Activated naive CD8-positive, alpha-beta T cell treated with anti-CD3 and anti-CD28 coated beads, Interleukin-2, amount 50 U/mL, for 24 hours (primary cell): ENCODE measurements around the gene TFB1M.

Experiments used
- ATAC-seq: fragments of 150-1000 bp; cut with Tn5 transposase; one replicate; pipeline ENCODE4 v1.10.0; 2021
- DNase-seq: peaks from one replicate; pipeline ENCODE4 v3.0.0; 2021
- H3K27ac Mint-ChIP-seq: one replicate; pipeline ENCODE4 v1.8.0; 2021; ENCODE audit warnings: mild to moderate bottlenecking, mixed read lengths
- H3K27me3 Mint-ChIP-seq: one replicate; pipeline ENCODE4 v1.8.0; 2021; ENCODE audit warnings: mixed read lengths
- H3K36me3 Mint-ChIP-seq: one replicate; pipeline ENCODE4 v1.8.0; 2021; ENCODE audit warnings: low read depth, mixed read lengths
- H3K4me1 Mint-ChIP-seq: one replicate; pipeline ENCODE4 v1.8.0; 2021; ENCODE audit warnings: mixed read lengths
- H3K4me3 Mint-ChIP-seq: one replicate; pipeline ENCODE4 v1.8.0; 2021; ENCODE audit warnings: mild to moderate bottlenecking, moderate library complexity, mixed read lengths
- H3K9me3 Mint-ChIP-seq: one replicate; pipeline ENCODE4 v1.8.0; 2021; ENCODE audit warnings: mixed read lengths

Gene TFB1M

DNA sequence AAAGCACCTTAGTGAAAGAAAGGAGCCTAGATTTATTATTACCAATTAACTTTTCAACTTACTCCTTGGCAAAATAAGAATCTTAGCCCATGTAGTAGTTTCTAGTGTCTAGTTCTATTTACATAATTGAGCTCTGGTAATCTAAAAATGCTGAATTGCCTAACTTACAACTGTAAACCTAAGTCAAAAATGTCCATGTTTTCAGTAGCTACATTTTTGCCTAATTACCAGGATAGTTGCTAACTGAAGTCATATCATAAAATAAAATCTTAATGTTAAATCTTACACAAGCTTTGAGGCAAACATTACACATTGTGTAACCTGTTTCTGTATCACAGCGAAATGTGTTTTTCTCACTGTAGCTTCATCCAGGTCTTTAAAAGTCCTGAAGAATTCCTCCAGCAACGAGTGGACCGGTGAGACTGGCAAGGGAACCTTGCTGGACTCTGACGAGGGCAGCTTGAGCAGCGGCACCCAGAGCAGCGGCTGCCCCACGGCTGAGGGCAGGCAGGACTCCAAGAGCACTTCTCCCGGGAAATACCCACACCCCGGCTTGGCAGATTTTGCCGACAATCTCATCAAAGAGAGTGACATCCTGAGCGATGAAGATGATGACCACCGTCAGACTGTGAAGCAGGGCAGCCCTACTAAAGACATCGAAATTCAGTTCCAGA, 58.0 kb downstream of the TFB1M start:
- H3K4me3 Mint-ChIP-seq, result no peak overlapping the region
- DNase-seq (no peak), ATAC-seq (no peak)
- H3K27me3 Mint-ChIP-seq, result no peaks in the 10 kb centered on the region
- H3K4me1 Mint-ChIP-seq, result peaks cover 7% of the 10 kb centered on the region
- peaks cover 35% of the 10 kb centered on the region for H3K36me3 Mint-ChIP-seq
- no peaks in the 10 kb centered on the region for H3K9me3 Mint-ChIP-seq
- H3K27ac Mint-ChIP-seq, result no peak overlapping the region

DNA sequence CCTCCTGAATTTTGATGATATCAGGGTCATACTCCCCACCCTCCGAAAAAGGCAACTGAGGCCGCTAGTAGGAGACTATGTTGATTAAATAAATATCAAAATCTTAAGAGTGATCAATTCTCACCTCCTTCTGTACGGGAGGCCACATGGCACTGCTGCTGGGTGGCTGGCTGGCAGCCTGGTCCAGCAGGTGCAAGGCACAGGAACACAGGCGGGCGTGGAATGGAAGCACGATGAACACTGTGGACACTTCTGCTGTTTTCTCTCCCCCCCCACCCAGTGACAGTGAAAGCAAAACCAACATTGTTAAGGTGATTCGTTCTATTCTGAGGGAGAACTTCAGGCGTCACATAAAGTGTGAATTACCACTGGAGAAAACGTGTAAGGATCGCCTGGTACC, 60.1 kb downstream of the TFB1M start:
- Mint-ChIP-seq H3K36me3 (peaks cover 33% of the 10 kb centered on the region), H3K27me3 (no peaks in the 10 kb centered on the region), H3K4me3 (no peak overlapping the region), H3K4me1 (no peaks in the 10 kb centered on the region), H3K9me3 (no peaks in the 10 kb centered on the region), H3K27ac (no peak overlapping the region)
- ATAC-seq, result no peak
- DNase-seq, result no peak

DNA sequence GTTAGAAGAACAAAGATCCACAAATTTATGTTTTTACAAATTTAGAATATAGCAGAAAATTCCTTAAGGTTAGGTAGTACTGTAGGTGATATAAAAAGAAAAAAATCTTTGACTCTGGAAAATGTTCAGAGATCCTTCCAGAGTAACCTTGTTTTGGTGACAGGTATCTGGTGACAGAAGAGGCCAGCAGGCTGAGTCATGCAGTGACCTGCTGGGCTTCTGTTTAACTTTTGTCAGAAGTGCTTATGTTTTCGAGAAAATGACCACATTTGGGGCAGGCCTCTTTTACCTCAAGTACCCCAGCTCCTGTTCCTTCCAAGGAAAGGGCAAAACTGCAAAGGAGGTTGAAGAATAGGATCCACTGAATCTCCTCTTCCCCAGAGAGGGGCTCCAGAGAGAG, 60.9 kb downstream of the TFB1M start:
- Mint-ChIP-seq H3K4me1 (no peaks in the 10 kb centered on the region), H3K27me3 (no peaks in the 10 kb centered on the region), H3K36me3 (peaks cover 36% of the 10 kb centered on the region), H3K4me3 (no peak overlapping the region), H3K9me3 (no peaks in the 10 kb centered on the region), H3K27ac (peak overlapping the region; percentile 36)
- DNase-seq (no peak), ATAC-seq (no peak)

GRCh38 chr6:155252581-155252980, 61.7 kb downstream of the TFB1M start:
- Mint-ChIP-seq H3K9me3 (no peaks in the 10 kb centered on the region), H3K27ac (no peak overlapping the region), H3K4me3 (no peak overlapping the region), H3K27me3 (no peaks in the 10 kb centered on the region), H3K36me3 (peaks cover 35% of the 10 kb centered on the region), H3K4me1 (no peaks in the 10 kb centered on the region)
- DNase-seq (no peak), ATAC-seq (no peak)

DNA sequence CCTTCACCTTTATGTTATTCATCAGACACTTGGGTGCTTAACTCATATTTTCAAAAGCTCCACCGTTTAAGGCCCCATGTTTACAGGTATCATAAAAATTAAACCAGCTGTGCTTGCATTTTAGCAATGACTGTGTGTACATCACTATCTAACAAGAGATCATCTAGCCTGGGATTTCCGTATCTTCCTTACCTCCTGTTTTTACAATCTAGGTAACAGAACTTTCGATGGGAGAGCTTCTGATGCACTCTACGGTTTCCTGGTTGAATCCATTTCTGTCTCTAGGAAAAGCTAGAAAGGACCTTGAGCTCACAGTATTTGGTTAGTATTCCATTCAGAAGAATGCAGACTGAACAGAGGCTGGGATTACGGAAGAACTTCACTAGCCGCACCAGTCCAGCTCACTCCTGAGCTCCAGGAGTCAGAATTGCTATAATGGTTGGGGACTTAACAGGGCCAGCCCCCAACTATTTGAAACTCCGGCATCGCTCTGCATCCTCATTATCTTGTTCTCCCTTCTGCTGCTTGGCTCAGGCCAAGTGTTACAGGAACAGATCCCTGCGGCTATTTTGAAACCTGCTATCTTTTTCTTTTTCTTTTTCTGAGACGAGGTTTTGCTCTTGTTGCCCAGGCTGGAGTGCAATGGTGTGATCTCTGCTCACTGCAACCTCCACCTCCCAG, 63.4 kb downstream of the TFB1M start:
- Mint-ChIP-seq H3K27me3 (no peaks in the 10 kb centered on the region), H3K36me3 (peaks cover 35% of the 10 kb centered on the region), H3K4me1 (no peaks in the 10 kb centered on the region), H3K4me3 (no peak overlapping the region), H3K27ac (no peak overlapping the region), H3K9me3 (no peaks in the 10 kb centered on the region)
- ATAC-seq (no peak), DNase-seq (no peak)

- ATAC-seq (peak; percentile 22), DNase-seq (peak; percentile 17)
- Mint-ChIP-seq H3K36me3 (peaks cover 23% of the 10 kb centered on the region), H3K4me3 (no peak overlapping the region), H3K4me1 (no peaks in the 10 kb centered on the region), H3K27ac (no peak overlapping the region), H3K9me3 (no peaks in the 10 kb centered on the region), H3K27me3 (no peaks in the 10 kb centered on the region)
These were observed 66.0 kb downstream of the TFB1M start for GRCh38 chr6:155248008-155249001.

- Mint-ChIP-seq H3K4me1 (no peaks in the 10 kb centered on the region), H3K27me3 (no peaks in the 10 kb centered on the region), H3K9me3 (no peaks in the 10 kb centered on the region), H3K4me3 (no peak overlapping the region), H3K27ac (no peak overlapping the region), H3K36me3 (peaks cover 17% of the 10 kb centered on the region)
- no peak for DNase-seq
- ATAC-seq, result no peak
These were observed 66.7 kb downstream of the TFB1M start for GRCh38 chr6:155247618-155248007.

DNA sequence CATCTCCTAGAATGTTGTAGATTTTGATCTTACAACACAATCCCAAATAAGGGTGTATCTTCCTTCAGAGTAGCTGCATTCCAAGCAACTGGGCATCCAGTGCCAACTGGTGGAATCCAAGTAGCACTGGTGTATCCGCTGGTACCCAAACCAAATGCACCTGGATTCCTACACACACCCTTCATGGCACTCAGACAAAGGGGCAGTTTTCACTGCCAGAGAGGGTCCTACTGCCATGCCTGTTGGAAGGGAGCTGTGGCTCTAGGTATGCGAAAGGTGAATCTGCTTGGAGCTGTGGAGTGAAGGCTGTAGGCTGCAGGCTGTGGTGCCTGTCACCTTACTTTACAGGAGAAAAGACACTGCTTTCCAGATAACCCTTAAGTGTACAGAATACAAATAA, 67.5 kb downstream of the TFB1M start:
- DNase-seq (no peak), ATAC-seq (no peak)
- Mint-ChIP-seq H3K4me3 (no peak overlapping the region), H3K36me3 (peaks cover 17% of the 10 kb centered on the region), H3K4me1 (no peaks in the 10 kb centered on the region), H3K9me3 (no peaks in the 10 kb centered on the region), H3K27me3 (no peaks in the 10 kb centered on the region), H3K27ac (no peak overlapping the region)

DNA sequence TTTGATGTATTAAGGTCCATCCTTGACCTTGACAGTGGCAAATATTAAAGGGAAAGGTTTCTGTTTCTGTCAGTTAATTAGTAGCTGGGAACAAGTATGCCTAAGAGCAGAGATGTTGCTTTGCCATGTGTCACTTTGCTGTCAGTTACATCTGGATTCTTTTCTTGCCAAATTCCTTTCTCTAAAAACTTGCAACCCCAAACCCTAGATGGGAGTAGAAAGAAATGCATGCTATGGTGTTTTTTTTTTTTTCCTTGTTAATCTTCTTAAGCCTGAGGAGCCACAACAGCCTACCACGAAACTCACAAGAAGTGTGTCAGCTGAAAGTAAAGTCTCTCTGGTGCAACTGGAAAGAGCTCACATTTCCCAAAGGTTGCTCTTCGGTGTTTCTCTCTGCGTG, 68.5 kb downstream of the TFB1M start:
- Mint-ChIP-seq H3K27ac (no peak overlapping the region), H3K4me3 (no peak overlapping the region), H3K4me1 (no peaks in the 10 kb centered on the region), H3K9me3 (no peaks in the 10 kb centered on the region), H3K36me3 (peaks cover 17% of the 10 kb centered on the region), H3K27me3 (no peaks in the 10 kb centered on the region)
- no peak for ATAC-seq
- no peak for DNase-seq

DNA sequence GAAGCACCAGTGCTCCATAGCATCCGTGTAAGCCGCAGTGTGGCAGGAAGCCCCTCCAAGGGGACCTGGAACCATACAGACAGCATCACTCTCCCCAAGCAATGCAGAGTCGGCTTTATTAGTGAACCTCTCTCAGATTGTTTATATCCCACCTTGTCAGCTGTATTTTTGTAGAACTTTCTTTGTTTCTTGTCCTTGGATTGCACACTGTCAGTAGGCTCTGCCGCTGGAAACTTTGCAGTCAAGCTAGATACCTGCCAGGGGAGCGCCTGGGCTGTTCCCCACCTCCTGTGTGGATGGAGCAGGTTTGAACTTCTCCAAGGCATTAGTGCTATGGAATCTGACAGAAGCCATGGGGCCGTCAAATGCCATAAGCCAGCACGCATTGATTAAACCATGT, 69.1 kb downstream of the TFB1M start:
- H3K27ac Mint-ChIP-seq, result no peak overlapping the region
- peaks cover 20% of the 10 kb centered on the region for H3K36me3 Mint-ChIP-seq
- ATAC-seq (no peak), DNase-seq (no peak)
- no peaks in the 10 kb centered on the region for H3K27me3 Mint-ChIP-seq
- no peaks in the 10 kb centered on the region for H3K4me1 Mint-ChIP-seq
- no peaks in the 10 kb centered on the region for H3K9me3 Mint-ChIP-seq
- H3K4me3 Mint-ChIP-seq, result no peak overlapping the region

DNA sequence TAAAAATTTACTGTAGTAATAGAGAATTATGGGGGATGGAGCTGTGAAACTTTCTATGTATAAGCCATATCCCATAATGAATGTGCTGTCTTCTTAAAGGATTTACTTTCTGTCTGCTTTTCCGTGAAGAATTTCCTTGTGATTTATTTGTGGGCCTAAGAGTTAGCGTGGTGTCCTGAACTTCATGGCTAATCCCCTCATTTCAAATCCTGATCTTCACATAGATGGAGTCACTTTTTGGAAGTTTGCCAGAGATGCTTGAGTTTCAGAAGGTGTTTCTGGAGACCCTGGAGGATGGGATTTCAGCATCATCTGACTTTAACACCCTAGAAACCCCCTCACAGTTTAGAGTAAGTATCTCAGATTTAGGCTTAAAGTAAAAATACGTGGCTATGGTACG, 69.8 kb downstream of the TFB1M start:
- H3K9me3 Mint-ChIP-seq, result no peaks in the 10 kb centered on the region
- no peak overlapping the region for H3K27ac Mint-ChIP-seq
- ATAC-seq (no peak), DNase-seq (no peak)
- H3K4me3 Mint-ChIP-seq, result no peak overlapping the region
- H3K36me3 Mint-ChIP-seq, result peaks cover 20% of the 10 kb centered on the region
- no peaks in the 10 kb centered on the region for H3K4me1 Mint-ChIP-seq
- no peaks in the 10 kb centered on the region for H3K27me3 Mint-ChIP-seq

GRCh38 chr6:155241966-155242365, 72.3 kb downstream of the TFB1M start:
- Mint-ChIP-seq H3K4me1 (no peaks in the 10 kb centered on the region), H3K4me3 (no peak overlapping the region), H3K27ac (no peak overlapping the region), H3K9me3 (no peaks in the 10 kb centered on the region), H3K36me3 (peaks cover 18% of the 10 kb centered on the region), H3K27me3 (peaks cover 3% of the 10 kb centered on the region)
- DNase-seq, result no peak
- ATAC-seq, result no peak

DNA sequence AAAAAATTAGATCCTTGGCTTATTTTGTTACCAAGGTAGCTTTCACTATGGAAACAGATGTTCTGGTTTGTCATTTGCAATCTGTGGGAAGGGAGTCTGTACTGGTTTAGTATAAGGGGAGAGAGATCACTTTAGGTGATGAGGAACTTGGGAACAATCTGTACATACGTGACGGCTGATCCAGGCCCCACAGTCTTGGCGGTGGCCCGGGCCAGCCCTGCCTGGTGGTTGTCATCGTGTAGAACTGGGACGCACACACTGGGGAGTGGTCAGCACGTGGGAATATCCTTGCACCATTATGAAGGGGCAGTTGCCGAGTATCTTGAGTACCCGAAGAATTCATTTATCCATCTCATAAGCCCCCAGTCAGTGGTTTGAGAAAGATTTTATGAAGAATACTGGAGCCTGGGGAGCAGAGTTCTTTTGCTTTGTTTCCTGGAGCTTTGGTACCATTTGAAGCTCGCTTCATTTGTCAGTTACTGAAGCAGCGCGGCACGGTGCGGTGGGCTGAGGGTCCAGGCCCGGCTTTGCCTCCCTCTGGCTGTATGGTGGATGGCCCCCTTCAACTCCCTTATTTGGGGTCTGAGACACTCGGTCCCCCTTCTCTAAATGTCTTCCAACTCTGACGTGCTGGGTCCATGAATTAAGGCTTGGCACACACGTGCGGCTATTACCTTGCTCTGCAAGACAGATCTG, 73.2 kb downstream of the TFB1M start:
- no peak overlapping the region for H3K27ac Mint-ChIP-seq
- peaks cover 15% of the 10 kb centered on the region for H3K36me3 Mint-ChIP-seq
- H3K9me3 Mint-ChIP-seq, result no peaks in the 10 kb centered on the region
- no peak overlapping the region for H3K4me3 Mint-ChIP-seq
- DNase-seq (no peak), ATAC-seq (no peak)
- H3K27me3 Mint-ChIP-seq, result peaks cover 7% of the 10 kb centered on the region
- H3K4me1 Mint-ChIP-seq, result no peaks in the 10 kb centered on the region

DNA sequence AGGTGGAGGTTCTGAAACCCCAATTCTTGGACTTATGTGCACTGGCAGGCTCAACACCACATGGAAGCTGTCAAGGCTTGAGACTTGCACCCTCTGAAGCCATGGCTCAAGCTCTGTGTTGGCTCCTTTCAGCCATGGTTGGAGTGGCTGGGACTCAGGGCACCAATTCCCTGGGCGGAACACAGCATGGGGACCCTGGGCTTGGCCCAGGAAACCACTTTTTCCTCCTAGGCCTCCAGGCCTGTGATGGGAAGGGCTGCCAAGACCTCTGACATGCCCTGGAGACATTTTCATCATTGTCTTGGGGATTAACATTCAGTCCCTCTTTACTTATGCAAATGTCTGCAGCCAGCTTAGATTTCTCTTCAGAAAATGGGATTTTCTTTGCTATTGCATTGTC, 76.7 kb downstream of the TFB1M start:
- Mint-ChIP-seq H3K4me1 (no peaks in the 10 kb centered on the region), H3K27me3 (peaks cover 9% of the 10 kb centered on the region), H3K27ac (no peak overlapping the region), H3K9me3 (no peaks in the 10 kb centered on the region), H3K36me3 (peaks cover 11% of the 10 kb centered on the region), H3K4me3 (no peak overlapping the region)
- DNase-seq, result no peak
- no peak for ATAC-seq
